ENCODE results near the gene SCT.
A peak's percentile ranks its signal among the peaks of the same experiment; 100 is the strongest.

The SCT gene

GRCh38 chr11:620935-621814 lies 5.8 kb downstream of the SCT start:
- no peak overlapping the region for H2BK15ac ChIP-seq (ENCODE audit: low read depth, poor library complexity, severe bottlenecking)
- H2BK5ac ChIP-seq (ENCODE audit: low read depth, low read length, poor library complexity, severe bottlenecking): no peak overlapping the region
- H3K9me3 ChIP-seq (ENCODE audit: control insufficient read depth, low read length): no peaks in the 10 kb centered on the region
- H3K4ac ChIP-seq (ENCODE audit: low read depth in 1 of 2, low read length in 2 of 2): no peak overlapping the region
- no peak overlapping the region for H3K18ac ChIP-seq (ENCODE audit: low read depth in 1 of 2, low read length in 2 of 2)
- WGBS: 88% methylated on average over 45 of the region's 45 CpGs
- no peak overlapping the region for H2BK12ac ChIP-seq (ENCODE audit: low read length in 2 of 2)
- H3K36me3 ChIP-seq (ENCODE audit: control insufficient read depth in 1 of 2, insufficient read depth in 2 of 2, low read depth in 1 of 2, low read length in 2 of 2): peaks cover 8 to 78% of the 10 kb centered on the region in 2 experiments
- peaks cover 5 to 13% of the 10 kb centered on the region in 2 experiments for H3K27me3 ChIP-seq (ENCODE audit: control insufficient read depth in 1 of 2, insufficient read depth in 1 of 2, low read length in 2 of 2)
- H2AK5ac ChIP-seq (ENCODE audit: low read length, severe bottlenecking): no peak overlapping the region
- H3K14ac ChIP-seq (ENCODE audit: low read length in 2 of 2): no peak overlapping the region
- H3K4me1 ChIP-seq (ENCODE audit: control insufficient read depth, insufficient read depth, low read depth, low read length): peaks cover 17% of the 10 kb centered on the region
- peaks cover 26% of the 10 kb centered on the region for H3K79me1 ChIP-seq (replicated peaks; ENCODE audit: low read length, poor library complexity, severe bottlenecking)
- no peak overlapping the region for H4K8ac ChIP-seq (ENCODE audit: low read length)
- no peak for DNase-seq
- no peak overlapping the region for H2AFZ ChIP-seq (ENCODE audit: low read depth, low read length)
- H4K91ac ChIP-seq (ENCODE audit: low read length): peak overlapping the region; percentile 20
- no peak overlapping the region for H3K27ac ChIP-seq (ENCODE audit: low read length, poor library complexity, severe bottlenecking)
- H3K4me2 ChIP-seq (ENCODE audit: low read length, poor library complexity, severe bottlenecking): no peak overlapping the region
- no peak overlapping the region for H3K4me3 ChIP-seq (ENCODE audit: insufficient read depth in 1 of 2, low read depth in 1 of 2, low read length in 2 of 2)
- no peak overlapping the region for H2BK120ac ChIP-seq (ENCODE audit: low read depth, low read length)
- no peak overlapping the region for H3K9ac ChIP-seq (ENCODE audit: low read length)
- H3K23ac ChIP-seq (ENCODE audit: low read length in 2 of 2): no peak overlapping the region

- peak overlapping the region; percentile 54 for H4K91ac ChIP-seq (ENCODE audit: low read length)
- H3K27me3 ChIP-seq (ENCODE audit: control insufficient read depth in 1 of 2, insufficient read depth in 1 of 2, low read length in 2 of 2): peaks cover 0 to 3% of the 10 kb centered on the region in 2 experiments
- no peak overlapping the region for H2BK5ac ChIP-seq (ENCODE audit: low read depth, low read length, poor library complexity, severe bottlenecking)
- no peak overlapping the region for H3K4me2 ChIP-seq (ENCODE audit: low read length, poor library complexity, severe bottlenecking)
- WGBS: 96% methylated on average over 13 of the region's 13 CpGs
- H3K18ac ChIP-seq (ENCODE audit: low read depth in 1 of 2, low read length in 2 of 2): no peak overlapping the region
- H2BK15ac ChIP-seq (ENCODE audit: low read depth, poor library complexity, severe bottlenecking): no peak overlapping the region
- H3K4me1 ChIP-seq (ENCODE audit: control insufficient read depth, insufficient read depth, low read depth, low read length): peaks cover 22% of the 10 kb centered on the region
- DNase-seq: no peak
- no peak overlapping the region for H3K4ac ChIP-seq (ENCODE audit: low read depth in 1 of 2, low read length in 2 of 2)
- H3K27ac ChIP-seq (ENCODE audit: low read length, poor library complexity, severe bottlenecking): no peak overlapping the region
- no peak overlapping the region for H3K9ac ChIP-seq (ENCODE audit: low read length)
- no peak overlapping the region for H4K8ac ChIP-seq (ENCODE audit: low read length)
- H2AFZ ChIP-seq (ENCODE audit: low read depth, low read length): no peak overlapping the region
- no peak overlapping the region for H2AK5ac ChIP-seq (ENCODE audit: low read length, severe bottlenecking)
- no peak overlapping the region for H3K14ac ChIP-seq (ENCODE audit: low read length in 2 of 2)
- H3K23ac ChIP-seq (ENCODE audit: low read length in 2 of 2): no peak overlapping the region
- peaks cover 26% of the 10 kb centered on the region for H3K79me1 ChIP-seq (replicated peaks; ENCODE audit: low read length, poor library complexity, severe bottlenecking)
- H3K9me3 ChIP-seq (ENCODE audit: control insufficient read depth, low read length): no peaks in the 10 kb centered on the region
- peaks cover 8 to 71% of the 10 kb centered on the region in 2 experiments for H3K36me3 ChIP-seq (ENCODE audit: control insufficient read depth in 1 of 2, insufficient read depth in 2 of 2, low read depth in 1 of 2, low read length in 2 of 2)
- H3K4me3 ChIP-seq (ENCODE audit: insufficient read depth in 1 of 2, low read depth in 1 of 2, low read length in 2 of 2): no peak overlapping the region
- H2BK120ac ChIP-seq (ENCODE audit: low read depth, low read length): no peak overlapping the region
- no peak overlapping the region for H2BK12ac ChIP-seq (ENCODE audit: low read length in 2 of 2)
Measured at GRCh38 chr11:620201-620600, 6.8 kb downstream of the SCT start.

GRCh38 chr11:619628-620050 lies 7.3 kb downstream of the SCT start:
- Histone ChIP-seq H3K9me3 (ENCODE audit: control insufficient read depth, low read length) (no peaks in the 10 kb centered on the region), H2AK5ac (ENCODE audit: low read length, severe bottlenecking) (no peak overlapping the region), H2BK5ac (ENCODE audit: low read depth, low read length, poor library complexity, severe bottlenecking) (no peak overlapping the region), H3K79me1 (replicated peaks; ENCODE audit: low read length, poor library complexity, severe bottlenecking) (peaks cover 26% of the 10 kb centered on the region), H3K27ac (ENCODE audit: low read length, poor library complexity, severe bottlenecking) (no peak overlapping the region), H3K4me3 (ENCODE audit: insufficient read depth in 1 of 2, low read depth in 1 of 2, low read length in 2 of 2) (no peak overlapping the region), H3K23ac (ENCODE audit: low read length in 2 of 2) (no peak overlapping the region), H4K91ac (ENCODE audit: low read length) (no peak overlapping the region), H3K18ac (ENCODE audit: low read depth in 1 of 2, low read length in 2 of 2) (no peak overlapping the region), H3K4ac (ENCODE audit: low read depth in 1 of 2, low read length in 2 of 2) (no peak overlapping the region), H3K36me3 (ENCODE audit: control insufficient read depth in 1 of 2, insufficient read depth in 2 of 2, low read depth in 1 of 2, low read length in 2 of 2) (peaks cover 8 to 74% of the 10 kb centered on the region in 2 experiments), H3K9ac (ENCODE audit: low read length) (no peak overlapping the region), H3K14ac (ENCODE audit: low read length in 2 of 2) (no peak overlapping the region), H3K4me2 (ENCODE audit: low read length, poor library complexity, severe bottlenecking) (no peak overlapping the region), H3K4me1 (ENCODE audit: control insufficient read depth, insufficient read depth, low read depth, low read length) (peaks cover 26% of the 10 kb centered on the region), H2BK120ac (ENCODE audit: low read depth, low read length) (no peak overlapping the region), H3K27me3 (ENCODE audit: control insufficient read depth in 1 of 2, insufficient read depth in 1 of 2, low read length in 2 of 2) (peaks cover 0 to 2% of the 10 kb centered on the region in 2 experiments), H2AFZ (ENCODE audit: low read depth, low read length) (no peak overlapping the region), H4K8ac (ENCODE audit: low read length) (no peak overlapping the region), H2BK15ac (ENCODE audit: low read depth, poor library complexity, severe bottlenecking) (no peak overlapping the region), H2BK12ac (ENCODE audit: low read length in 2 of 2) (no peak overlapping the region)
- DNase-seq: no peak
- WGBS: 96% methylated on average over 16 of the region's 22 CpGs

- no peak overlapping the region for H2BK15ac ChIP-seq (ENCODE audit: low read depth, poor library complexity, severe bottlenecking)
Measured at GRCh38 chr11:618856-619627, 7.9 kb downstream of the SCT start.

More at GRCh38 chr11:618856-619627, 7.9 kb downstream of the SCT start:
- H3K4me2 ChIP-seq (ENCODE audit: low read length, poor library complexity, severe bottlenecking): no peak overlapping the region
- H4K91ac ChIP-seq (ENCODE audit: low read length): no peak overlapping the region
- no peak overlapping the region for H3K4ac ChIP-seq (ENCODE audit: low read depth in 1 of 2, low read length in 2 of 2)
- WGBS: 94% methylated on average over 22 of the region's 24 CpGs
- no peak overlapping the region for H3K23ac ChIP-seq (ENCODE audit: low read length in 2 of 2)
- no peak overlapping the region for H3K18ac ChIP-seq (ENCODE audit: low read depth in 1 of 2, low read length in 2 of 2)
- H2BK5ac ChIP-seq (ENCODE audit: low read depth, low read length, poor library complexity, severe bottlenecking): no peak overlapping the region
- peaks cover 30% of the 10 kb centered on the region for H3K79me1 ChIP-seq (replicated peaks; ENCODE audit: low read length, poor library complexity, severe bottlenecking)
- no peak overlapping the region for H2AK5ac ChIP-seq (ENCODE audit: low read length, severe bottlenecking)
- no peak overlapping the region for H3K14ac ChIP-seq (ENCODE audit: low read length in 2 of 2)
- H2BK120ac ChIP-seq (ENCODE audit: low read depth, low read length): no peak overlapping the region
- H2AFZ ChIP-seq (ENCODE audit: low read depth, low read length): no peak overlapping the region
- no peak overlapping the region for H3K9ac ChIP-seq (ENCODE audit: low read length)
- no peak overlapping the region for H4K8ac ChIP-seq (ENCODE audit: low read length)
- peaks cover 29% of the 10 kb centered on the region for H3K4me1 ChIP-seq (ENCODE audit: control insufficient read depth, insufficient read depth, low read depth, low read length)
- no peaks in the 10 kb centered on the region for H3K9me3 ChIP-seq (ENCODE audit: control insufficient read depth, low read length)
- no peaks in the 10 kb centered on the region for H3K27me3 ChIP-seq (ENCODE audit: control insufficient read depth in 1 of 2, insufficient read depth in 1 of 2, low read length in 2 of 2)
- H3K4me3 ChIP-seq (ENCODE audit: insufficient read depth in 1 of 2, low read depth in 1 of 2, low read length in 2 of 2): peak overlapping the region in 1 of 2 experiments; percentile 26
- H3K27ac ChIP-seq (ENCODE audit: low read length, poor library complexity, severe bottlenecking): no peak overlapping the region
- H3K36me3 ChIP-seq (ENCODE audit: control insufficient read depth in 1 of 2, insufficient read depth in 2 of 2, low read depth in 1 of 2, low read length in 2 of 2): peaks cover 8 to 74% of the 10 kb centered on the region in 2 experiments
- DNase-seq: no peak
- no peak overlapping the region for H2BK12ac ChIP-seq (ENCODE audit: low read length in 2 of 2)
